ENCODE results near the gene TJP3.

The TJP3 gene

GRCh38 chr19:3693025-3693925 lies 14.9 kb upstream of the TJP3 start:
- no peak overlapping the region for H3K4me3 ChIP-seq (ENCODE audit: low read depth, low read length)
- TF ChIP-seq CTCF (IDR thresholded peaks at IDR 0.05; ENCODE audit: borderline replicate concordance, insufficient read depth, low read depth, low read length), result no peak

GRCh38 chr19:3694361-3695123 lies 13.6 kb upstream of the TJP3 start:
- no peak for TF ChIP-seq CTCF (IDR thresholded peaks at IDR 0.05; ENCODE audit: borderline replicate concordance, insufficient read depth, low read depth, low read length)
- no peak overlapping the region for H3K4me3 ChIP-seq (ENCODE audit: low read depth, low read length)

- no peak overlapping the region for H3K4me3 ChIP-seq (ENCODE audit: low read depth, low read length)
- TF ChIP-seq CTCF (IDR thresholded peaks at IDR 0.05; ENCODE audit: borderline replicate concordance, insufficient read depth, low read depth, low read length), result no peak
Observed at GRCh38 chr19:3695124-3695733, 13.0 kb upstream of the TJP3 start.

GRCh38 chr19:3695986-3696659 lies 12.1 kb upstream of the TJP3 start:
- no peak for TF ChIP-seq CTCF (IDR thresholded peaks at IDR 0.05; ENCODE audit: borderline replicate concordance, insufficient read depth, low read depth, low read length)
- H3K4me3 ChIP-seq (ENCODE audit: low read depth, low read length), result no peak overlapping the region

- TF ChIP-seq CTCF (IDR thresholded peaks at IDR 0.05; ENCODE audit: borderline replicate concordance, insufficient read depth, low read depth, low read length), result no peak
- no peak overlapping the region for H3K4me3 ChIP-seq (ENCODE audit: low read depth, low read length)
Observed at GRCh38 chr19:3696660-3696995, 11.6 kb upstream of the TJP3 start.

GRCh38 chr19:3697094-3697493 lies 11.1 kb upstream of the TJP3 start:
- TF ChIP-seq CTCF (IDR thresholded peaks at IDR 0.05; ENCODE audit: borderline replicate concordance, insufficient read depth, low read depth, low read length), result no peak
- no peak overlapping the region for H3K4me3 ChIP-seq (ENCODE audit: low read depth, low read length)

All from GM12875 (cell line).